HL-60/S4 treated with phorbol 12-myristate 13-acetate at 8.2 ng/mL for 4 days and 3 days (cell line): Measurements from ENCODE around the gene SEPTIN8.
"Not testable (repeated sequence)": the region's sequence is repeated elsewhere in the genome, so short reads cannot be mapped to it uniquely, and the experiment has no call there.

Source experiments
- in situ Hi-C: fragments of 300-500 bp; cut with MboI; formaldehyde crosslinking; loops from 2 replicates; pipeline ENCODE4 v1.15.0; 2022; ENCODE audit warnings: low sequenced_read_pairs

The SEPTIN8 gene

DNA sequence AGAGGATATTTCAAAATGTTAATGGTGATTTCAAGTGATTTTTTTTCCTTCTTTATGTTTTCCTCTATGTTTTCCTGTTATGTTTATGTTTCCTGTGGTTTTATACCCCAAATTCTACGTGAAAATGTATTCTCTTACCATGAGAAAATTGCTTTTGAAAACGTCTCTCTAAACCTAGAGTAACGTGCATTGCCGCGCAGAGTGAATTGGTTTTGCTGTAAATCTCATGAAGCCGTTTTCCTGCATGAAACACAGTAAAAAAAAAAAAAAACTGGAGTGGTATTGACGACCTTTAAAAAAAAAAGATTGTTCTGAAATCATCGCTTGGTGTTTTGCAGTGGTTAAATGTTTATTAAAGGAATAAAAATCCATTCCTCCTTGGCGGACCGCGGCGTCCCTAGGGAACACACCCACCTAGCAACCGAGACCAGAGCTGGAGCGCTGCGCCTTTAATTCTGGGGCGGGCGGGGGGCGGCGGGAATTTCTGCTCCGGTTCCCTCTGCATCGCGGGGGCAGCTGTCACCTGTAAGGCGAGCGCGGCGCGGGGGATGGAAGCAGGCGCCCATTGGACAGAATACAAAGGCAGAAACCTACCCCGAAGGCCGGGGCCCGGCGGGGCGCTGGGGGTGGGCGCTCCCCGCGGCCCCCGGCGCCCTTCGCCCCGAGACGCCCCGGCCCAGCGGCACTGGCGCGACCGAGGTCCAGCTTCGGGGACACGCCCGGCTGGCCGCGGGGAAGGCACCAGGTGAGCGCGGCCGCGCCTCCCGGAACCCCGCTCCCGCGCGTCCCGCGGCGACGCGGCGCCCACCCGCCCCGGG, 36.0 kb upstream of the SEPTIN8 start, which contains the start of gene SOWAHA:
Gene SOWAHA, plus strand, starts transcription at position 522 of the 818 bp plus-strand sequence. CDS start 320 bp downstream, outside the sequence.
- in situ Hi-C loops, result no loop called here

DNA sequence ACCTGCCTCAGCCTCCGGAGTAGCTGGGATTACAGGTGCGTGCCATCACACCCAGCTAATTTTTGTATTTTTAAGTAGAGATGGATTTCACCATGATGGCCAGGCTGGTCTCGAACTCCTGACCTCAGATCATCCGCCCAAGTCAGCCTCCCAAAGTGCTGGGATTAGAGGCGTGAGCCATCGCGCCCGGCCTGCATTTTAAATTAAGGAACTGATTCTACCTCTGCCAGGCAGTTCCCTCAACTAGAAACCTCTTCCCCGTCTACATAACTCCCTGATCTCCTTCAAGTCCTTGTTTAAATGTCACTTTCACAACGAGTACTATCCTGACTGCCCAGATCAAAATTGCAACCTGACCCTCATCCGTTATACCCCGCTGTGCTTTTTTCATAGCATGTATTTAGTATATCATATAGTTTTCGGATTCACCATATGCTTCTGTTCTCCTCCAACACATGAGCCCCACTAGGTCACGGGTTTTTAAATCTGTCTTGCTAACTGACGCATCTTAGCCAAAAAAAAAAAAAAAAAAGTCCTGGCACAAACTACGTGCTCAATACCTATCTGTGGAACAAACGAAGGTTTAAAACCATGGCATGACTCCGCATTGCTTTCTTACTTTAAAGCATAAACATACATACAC, 35.2 kb upstream of the SEPTIN8 start:
- in situ Hi-C loops, result no loop called here

DNA sequence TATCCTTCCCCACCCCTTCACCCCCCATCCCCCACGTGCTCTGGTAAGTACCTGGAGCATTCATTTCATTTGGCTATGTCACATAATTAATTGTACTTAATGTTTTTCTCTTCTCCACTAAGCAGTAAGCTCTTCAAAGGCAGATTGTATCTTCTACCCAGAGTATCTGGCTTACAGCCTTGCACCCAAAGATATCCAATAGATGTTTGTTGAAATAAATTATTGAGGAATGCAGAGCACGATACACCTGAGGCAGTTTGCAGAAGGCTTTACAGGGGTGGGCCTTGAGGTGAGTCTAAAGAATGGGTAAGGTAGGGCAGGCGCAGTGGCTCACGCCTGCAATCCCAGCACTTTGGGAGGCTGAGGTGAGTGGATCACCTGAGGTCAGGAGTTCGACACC, 33.6 kb upstream of the SEPTIN8 start:
- in situ Hi-C loops, result no loop called here

DNA sequence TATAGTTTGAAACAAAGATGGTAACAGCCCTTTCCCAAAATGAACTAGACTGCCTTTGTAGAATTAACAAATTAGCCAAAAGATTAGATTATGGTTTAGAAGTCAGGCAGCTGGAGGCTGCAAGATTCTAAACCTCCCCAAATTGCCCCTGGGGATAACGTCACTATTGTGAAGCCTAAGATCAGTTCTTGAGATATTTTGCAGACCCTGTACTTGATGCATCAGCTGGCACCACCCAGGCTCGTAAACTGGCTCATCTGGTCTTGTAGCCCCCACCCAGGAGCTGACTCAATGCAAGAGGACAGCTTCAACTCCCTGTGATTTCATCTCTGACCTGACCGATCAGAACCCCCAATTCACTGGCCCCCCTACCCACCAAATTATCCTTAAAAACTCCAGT, 31.8 kb upstream of the SEPTIN8 start:
- in situ Hi-C loops, result no loop called here

DNA sequence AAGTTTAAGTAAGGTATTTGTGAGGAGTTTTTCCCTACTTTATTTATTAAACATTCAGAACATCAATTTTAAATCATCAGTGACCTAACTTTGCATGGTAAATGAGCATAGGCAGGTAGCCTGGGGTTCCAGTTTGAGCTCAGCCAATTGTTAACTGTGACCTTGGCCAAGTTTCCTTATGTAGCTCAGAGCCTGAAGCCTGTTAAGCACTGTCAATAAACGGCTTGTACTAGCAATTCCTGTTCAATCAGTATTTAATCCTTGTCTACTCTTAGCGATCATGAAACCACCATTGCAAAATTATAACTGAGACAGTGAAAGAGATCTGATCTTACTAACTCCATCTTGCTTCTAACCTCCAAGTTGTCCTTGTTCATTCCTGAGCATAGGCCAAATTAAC, 31.4 kb upstream of the SEPTIN8 start:
- in situ Hi-C loops, result no loop called here

DNA sequence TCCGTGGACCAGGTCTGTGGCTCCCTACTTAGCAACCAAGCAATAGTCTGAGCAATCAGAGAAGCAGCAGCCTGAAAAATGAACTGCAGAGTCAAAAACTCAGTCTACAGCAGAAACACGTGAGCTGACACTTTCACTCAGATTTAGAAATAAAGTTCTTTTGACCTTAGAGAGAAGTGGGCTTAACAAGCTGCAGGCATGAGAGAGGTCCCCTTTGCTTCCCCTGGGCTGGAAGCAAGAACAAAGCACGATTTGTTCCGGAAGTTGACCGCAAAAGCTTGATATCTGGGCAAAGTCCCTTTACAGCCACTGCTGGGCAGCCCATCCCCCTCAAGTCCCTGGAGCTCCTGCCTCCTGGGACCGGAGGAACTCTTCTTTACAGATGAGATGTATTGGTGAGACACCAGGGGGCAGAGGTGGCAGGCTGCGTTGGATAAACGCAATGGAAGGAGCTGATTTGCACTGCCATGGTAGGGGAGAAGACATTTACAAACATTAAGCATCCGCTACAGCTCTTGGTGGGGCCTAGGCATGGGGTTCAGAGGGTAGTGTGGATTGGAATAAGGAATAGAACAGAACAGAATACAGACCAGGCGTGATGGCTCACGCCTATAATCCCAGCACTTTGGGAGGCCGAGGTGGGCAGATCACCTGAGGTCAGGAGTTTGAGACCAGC, 30.3 kb upstream of the SEPTIN8 start:
- in situ Hi-C loops, result no loop called here

DNA sequence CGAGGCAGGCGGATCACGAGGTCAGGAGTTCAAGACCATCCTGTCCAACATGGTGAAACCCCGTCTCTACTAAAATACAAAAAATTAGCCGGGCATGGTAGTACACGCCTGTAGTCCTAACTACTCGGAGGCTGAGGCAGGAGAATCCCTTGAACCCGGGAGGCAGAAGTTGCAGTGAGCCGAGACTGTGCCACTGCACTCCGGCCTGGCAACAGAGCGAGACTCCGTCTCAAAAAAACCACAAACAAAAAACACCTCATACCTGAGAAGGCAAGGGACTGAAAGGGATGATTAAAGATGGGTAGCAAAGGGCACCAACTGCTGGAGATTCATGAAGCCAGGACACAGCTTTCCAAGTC, 29.7 kb upstream of the SEPTIN8 start:
- in situ Hi-C loops, result not testable (repeated sequence)

DNA sequence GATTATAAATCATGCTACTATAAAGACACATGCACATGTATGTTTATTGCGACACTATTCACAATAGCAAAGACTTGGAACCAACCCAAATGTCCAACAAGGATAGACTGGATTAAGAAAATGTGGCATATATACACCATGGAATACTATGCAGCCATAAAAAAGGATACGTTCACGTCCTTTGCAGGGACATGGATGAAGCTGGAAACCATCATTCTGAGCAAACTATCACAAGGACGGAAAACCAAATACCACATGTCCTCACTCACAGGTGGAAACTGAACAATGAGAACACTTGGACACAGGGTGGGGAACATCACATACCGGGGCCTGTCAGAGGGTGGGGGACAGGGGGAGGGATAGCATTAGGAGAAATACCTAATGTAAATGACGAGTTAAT, 28.8 kb upstream of the SEPTIN8 start:
- in situ Hi-C loops, result not testable (repeated sequence)

DNA sequence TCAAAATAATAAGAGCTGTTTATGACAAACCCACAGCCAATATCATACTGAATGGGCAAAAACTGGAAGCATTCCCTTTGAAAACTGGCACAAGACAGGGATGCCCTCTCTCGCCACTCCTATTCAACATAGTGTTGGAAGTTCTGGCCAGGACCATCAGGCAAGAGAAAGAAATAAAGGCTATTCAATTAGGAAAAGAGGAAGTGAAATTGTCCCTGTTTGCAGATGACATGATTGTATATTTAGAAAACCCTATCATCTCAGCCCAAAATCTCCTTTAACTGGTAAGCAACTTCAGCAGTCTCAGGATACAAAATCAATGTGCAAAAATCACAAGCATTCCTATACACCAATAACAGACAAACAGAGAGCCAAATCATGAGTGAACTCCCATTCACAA, 27.2 kb upstream of the SEPTIN8 start:
- in situ Hi-C loops, result not testable (repeated sequence)

DNA sequence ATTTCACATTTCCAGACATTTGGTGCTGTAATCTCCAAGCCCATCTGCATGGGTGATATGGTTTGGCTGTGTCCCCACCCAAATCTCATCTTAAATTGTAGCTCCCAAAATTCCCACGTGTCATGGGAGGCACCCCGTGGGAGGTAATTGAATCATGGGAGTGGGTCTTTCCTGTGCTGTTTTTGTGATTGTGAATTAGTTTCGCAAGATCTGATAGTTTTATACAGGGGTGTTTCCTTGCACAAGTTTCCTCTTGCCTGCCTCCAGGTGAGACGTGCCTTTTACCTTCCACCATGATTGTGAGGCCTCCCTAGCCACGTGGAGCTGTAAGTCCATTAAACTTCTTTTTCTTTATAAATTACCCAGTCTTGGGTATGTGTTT, 25.6 kb upstream of the SEPTIN8 start:
- in situ Hi-C loops, result not testable (repeated sequence)

DNA sequence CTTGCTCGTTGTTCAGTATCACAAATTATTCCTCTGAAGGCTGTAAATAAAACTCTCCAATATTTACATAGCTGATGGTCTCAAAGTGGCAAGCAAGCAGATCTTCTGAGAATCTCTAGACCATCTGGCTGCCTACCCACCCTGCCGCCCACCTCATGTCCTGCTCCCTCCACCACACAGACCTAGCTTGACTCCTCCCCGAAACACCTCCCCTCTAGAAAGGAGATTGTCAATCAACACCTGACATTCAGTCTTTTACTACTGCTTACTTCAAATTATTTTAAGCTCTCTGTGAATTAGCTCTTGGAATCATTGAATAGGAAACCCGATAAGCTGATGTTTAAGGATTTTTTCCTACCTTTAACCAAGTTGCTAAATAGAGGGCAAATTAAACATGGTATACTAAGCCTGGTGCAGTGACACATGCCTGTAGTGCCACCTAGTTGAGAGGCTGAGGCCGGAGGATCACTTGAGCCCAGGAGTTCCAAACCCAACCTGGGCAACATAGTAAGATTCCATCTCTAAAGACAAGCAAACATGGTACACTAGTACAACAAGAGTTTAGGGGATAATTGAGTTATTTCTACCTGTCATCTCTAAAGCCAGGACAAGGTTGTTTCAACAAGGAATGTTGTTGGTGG, 25.1 kb upstream of the SEPTIN8 start:
- in situ Hi-C loops, result no loop called here

DNA sequence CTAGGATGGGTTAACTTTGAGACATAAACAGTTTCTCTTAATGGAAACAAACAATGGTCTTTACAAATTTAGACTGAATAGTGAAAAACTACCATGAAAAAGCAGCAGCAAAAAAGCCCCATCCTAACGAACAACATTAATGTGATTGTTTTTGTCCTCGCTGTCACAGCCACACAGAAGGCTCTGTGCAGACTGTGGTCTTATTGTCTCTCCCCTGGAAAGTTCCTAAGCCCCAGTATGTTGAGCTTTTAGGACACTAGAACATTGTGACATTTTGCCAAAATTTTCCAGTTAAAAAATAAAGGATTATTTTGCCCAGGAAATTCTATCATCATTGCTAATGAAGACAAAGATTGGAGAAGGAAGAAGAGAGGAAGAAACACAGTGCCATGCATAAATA, 23.5 kb upstream of the SEPTIN8 start:
- in situ Hi-C loops, result no loop called here

DNA sequence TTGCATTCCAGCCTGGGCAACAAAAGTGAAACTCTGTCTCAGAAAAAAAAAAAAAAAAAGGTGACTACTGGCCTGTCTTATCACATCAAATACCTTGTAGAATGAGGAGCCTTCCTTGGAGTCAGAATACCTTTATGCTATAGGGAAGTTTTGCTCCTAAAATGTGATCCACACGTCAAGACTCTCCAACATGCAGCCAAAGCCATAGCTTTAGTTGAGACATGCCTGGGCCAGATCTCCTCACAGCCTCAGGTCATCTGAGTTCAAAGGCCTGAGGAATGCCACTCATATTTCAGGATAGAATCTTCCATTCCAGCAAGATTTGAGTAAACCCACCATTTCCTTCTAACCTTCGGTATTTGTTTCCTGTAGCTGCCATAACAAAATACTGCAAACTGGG, 22.4 kb upstream of the SEPTIN8 start:
- in situ Hi-C loops, result no loop called here

DNA sequence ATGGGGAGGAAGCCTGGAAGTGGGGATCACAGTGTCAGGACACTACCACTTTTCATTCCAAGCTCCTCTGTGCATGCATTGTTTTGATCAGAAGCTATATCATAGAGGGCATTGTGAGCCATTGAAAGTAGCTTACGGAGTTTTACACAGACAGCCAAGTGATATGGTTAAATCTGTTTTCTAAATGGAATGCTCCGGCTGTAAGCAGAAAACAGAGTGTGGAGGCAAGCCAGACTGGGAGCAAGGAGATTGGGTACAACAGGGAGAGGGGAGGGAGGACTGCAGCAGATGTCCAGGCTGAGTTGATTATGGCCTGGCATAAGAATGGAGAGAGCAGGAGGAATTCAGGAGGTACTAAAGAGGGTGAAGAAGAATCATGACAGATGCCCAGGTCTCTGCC, 20.6 kb upstream of the SEPTIN8 start:
- in situ Hi-C loops, result no loop called here

DNA sequence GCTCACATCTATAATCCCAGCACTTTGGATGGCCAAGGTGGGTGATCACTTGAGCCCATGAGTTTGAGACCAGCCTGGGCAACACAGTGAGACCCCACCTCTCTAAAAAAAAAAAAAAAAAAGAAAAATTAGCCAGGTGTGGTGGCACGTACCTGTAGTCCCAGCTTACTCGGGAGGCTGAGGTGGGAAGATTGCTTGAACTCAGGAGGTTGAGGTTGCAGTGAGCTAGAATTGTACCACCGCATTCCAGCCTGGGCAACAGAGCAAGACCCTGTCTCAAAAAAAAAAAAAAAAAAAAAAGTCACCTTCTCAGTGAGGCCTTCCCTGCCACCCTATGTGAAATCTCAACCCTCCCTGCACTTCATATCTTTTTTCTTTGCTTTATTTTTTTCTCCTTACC, 14.0 kb upstream of the SEPTIN8 start:
- in situ Hi-C loops, result no loop called here

DNA sequence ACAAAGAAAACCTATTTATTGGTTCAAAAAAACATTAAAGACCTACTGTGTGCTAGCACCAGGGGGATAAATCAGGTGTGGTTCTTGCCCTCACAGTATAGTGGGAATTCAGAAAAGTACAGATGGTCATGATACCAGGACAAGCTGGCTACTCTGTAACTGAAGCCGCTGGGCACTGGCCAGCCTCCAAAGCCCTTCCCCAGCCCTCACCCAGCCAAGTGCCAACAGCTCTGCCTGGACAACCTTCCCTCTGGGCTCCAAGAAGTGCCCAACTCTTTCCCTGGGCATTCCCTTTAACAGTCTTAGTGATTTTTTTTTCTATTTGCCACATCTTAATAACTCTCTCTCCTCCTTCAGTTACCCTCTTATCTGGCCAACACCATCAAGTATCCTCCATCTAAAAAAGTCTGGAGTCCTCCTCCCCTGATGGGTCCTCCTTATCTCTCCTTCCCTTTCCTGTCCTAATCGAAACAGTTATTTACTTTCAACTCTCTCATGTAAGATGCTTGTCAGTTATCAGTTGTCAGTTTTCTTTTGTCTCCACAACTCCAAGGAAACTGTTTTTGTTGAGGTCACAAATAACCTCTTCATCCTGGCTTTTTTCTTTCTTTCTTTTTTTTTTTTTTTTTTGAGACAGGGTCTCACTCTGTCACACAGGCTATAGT, 13.3 kb upstream of the SEPTIN8 start:
- in situ Hi-C loops, result no loop called here

DNA sequence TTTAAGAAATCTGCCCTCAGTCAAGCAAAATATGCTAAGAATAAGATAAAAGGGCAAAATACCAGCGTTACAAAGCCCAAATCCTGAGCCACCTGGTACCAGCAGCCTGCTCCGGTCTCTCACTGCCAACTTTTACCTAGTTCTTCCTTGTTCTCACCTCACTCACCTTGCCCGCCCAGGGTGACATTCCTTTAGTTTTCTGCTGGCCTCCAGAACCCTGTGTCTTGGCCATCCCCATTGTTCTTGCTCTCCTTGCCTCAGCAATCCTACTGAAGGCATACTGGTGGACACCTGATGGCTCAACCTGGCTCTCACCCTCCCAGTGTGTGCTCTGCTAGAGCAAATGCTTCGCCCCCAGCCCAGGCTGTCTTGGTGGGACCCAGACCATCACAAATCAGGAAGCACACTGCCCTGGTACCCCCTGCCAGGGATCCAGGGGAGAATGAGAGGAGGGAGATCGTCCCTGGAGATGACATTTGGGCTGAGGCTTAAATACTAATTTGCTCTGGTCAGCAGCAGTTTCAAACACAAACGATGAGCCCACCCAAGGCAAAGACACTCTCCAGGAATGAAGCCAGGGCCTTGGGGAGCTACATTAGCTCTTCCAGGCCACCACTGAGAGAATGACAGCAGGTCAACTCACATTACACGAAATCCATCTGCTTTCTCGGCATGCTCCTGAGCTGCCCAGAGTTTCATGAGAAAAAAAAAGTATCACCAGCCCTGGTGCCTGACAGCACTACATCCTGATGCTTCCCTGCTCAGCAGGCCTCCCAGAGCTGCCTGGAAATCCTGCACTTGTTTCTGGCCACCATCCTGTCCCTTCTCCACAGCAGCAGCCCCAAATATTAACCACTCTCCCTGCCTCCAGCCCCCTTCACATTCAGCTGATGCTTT, 12.2 kb upstream of the SEPTIN8 start:
- in situ Hi-C loops, result no loop called here

DNA sequence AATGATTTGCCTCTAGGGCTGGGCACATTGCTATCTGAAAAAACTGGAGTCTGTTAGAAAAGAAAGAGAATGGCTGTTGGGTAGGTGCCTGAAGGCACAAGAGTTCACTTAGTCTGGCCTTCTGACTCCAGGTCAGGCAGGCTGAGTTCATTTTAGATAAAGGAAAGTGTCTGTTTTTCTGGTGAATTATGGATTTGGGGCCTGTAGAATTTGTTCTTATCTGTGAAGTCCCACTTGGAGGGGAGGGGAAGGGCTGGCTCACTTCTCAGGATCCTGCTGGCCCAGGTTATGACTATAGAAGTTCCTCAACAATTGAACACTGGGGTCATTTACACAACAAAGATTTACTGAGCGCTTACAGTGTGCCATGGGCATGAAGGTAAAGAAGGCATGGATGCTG, 11.5 kb upstream of the SEPTIN8 start:
- in situ Hi-C loops, result no loop called here

DNA sequence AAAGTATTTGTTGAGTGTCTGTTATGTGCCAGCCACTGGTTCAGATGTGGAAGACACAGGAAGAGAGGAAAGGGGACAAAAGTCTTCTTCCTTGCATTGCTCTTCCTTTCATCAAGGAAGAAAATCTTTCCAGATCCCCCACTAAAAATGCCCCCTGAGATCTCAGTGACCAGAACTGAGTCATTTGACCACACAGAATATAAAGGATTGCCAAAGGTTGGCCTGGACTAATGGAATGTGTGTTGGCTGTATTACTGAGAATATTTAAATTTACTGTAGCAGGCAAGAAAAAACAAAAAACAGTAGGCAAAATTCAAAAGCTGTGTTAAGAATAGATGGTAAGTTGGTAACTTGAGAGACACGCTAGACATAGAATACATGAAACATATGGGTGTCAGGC, 10.0 kb upstream of the SEPTIN8 start:
- in situ Hi-C loops, result no loop called here

DNA sequence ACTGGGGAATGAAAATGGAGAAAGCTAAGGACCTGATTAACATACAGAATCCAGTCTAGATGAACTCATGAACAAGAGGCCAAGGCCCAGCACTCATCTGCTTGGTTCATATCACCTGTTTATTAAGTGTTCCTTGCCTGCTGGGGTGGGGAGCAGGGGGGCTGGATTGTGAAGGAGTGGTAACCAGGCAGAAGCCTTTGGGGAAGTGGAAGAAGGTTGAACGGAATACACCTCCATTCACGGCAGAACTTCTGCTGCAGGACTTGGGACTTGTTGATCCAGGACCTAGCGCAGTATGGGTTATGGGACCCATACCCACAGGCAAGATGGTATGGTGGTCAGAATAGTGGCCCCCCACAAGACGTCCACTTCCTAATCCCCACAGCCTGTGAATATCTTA, 8.8 kb upstream of the SEPTIN8 start:
- in situ Hi-C loops, result no loop called here
